ENCODE data around the gene APOM.
A peak's percentile ranks its signal among the peaks of the same experiment; 100 is the strongest.

APOM gene

GRCh38 chr6:31631209-31631608 lies 24.5 kb upstream of the APOM start:
- no peak for DNase-seq (ENCODE audit: low spot score)

GRCh38 chr6:31631681-31632278 lies 23.9 kb upstream of the APOM start:
- DNase-seq (ENCODE audit: low spot score) = no peak

DNA sequence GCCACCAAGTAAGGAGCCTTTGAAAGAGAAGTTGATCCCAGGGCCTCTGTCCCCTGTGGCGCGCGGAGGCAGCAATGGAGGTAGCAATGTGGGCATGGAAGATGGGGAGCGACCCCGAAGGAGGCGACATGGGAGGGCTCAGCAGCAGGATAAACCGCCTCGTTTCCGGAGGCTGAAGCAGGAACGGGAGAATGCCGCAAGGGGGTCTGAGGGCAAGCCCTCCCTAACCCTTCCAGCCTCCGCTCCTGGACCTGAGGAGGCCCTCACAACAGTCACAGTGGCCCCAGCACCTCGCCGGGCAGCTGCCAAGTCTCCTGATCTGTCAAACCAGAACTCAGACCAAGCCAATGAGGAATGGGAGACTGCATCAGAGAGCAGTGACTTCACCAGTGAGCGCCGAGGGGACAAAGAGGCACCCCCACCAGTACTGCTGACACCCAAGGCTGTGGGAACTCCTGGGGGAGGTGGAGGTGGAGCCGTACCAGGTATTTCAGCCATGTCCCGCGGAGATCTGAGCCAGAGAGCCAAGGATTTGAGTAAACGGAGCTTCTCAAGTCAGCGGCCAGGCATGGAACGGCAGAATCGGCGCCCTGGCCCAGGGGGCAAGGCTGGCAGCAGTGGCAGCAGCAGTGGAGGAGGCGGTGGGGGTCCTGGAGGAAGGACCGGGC lies 23.3 kb upstream of the APOM start:
- no peak for DNase-seq (ENCODE audit: low spot score)

GRCh38 chr6:31633447-31633846 lies 22.2 kb upstream of the APOM start:
- DNase-seq (ENCODE audit: low spot score) = no peak

- DNase-seq (ENCODE audit: low spot score) = no peak
These were observed 21.6 kb upstream of the APOM start for GRCh38 chr6:31634131-31634530.

GRCh38 chr6:31634969-31635575 lies 20.6 kb upstream of the APOM start:
- no peak for DNase-seq (ENCODE audit: low spot score)

GRCh38 chr6:31636698-31637596 lies 18.7 kb upstream of the APOM start:
- DNase-seq (ENCODE audit: low spot score) = no peak

DNA sequence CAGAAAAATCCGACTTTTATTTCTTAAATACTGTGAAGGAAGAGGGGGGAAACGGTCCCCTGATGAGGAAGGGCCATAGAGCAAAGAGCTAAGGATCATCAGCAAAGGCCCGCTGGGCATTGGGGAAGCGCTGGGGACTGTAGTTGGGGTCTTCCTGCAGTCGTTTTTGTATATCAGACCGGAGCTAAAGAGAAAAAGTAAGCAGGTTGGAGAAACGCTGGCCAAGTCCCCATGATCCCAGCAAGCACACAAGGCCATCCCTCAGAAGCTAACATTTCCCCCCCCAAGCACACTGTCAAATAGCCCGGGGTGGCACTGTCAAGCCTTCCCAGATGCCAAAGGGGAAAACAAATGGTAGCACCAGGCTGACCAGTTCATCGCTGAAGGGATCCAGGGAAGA lies 16.7 kb upstream of the APOM start:
- no peak for DNase-seq (ENCODE audit: low spot score)

DNA sequence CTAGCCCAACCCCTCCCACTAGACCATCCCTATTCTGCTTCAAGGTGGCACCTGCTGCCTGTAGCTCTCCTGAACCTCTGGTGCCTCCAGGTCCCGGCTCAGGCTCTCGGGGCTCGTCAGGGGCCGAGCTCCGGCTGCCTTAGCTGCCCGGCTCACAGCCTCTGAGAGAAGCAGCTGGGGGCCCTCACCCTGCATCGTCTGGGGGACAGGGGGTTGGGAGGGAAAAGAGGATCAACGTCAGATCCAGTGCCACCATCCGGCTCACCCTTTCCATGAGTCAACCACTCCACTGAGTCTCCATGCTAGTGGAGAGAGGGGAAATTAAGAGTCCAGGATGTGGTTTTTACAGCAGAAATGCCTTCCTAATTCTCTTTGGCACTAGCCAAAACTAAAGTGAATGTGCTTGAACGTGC lies 16.2 kb upstream of the APOM start:
- no peak for DNase-seq (ENCODE audit: low spot score)

DNA sequence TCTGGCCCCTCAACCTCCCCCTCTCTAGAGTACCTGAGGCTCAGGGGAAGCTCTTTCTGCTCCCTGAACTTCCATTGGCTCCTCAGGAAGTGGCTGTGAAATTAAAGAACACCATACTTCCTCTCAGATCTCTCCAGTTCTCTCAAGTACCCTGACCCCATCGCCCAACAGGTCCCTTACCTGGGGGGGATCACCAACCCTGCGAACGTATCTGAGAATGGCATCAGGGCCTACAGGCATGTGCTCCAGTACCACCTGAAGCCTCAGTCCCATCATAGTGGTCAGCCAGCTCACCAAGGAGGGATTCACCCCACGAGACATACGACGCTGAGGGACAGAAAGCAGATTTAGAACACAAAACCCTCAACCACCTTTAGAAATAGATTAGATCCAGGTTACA lies 15.1 kb upstream of the APOM start:
- no peak for DNase-seq (ENCODE audit: low spot score)

GRCh38 chr6:31641370-31641769 lies 14.3 kb upstream of the APOM start:
- no peak for DNase-seq (ENCODE audit: low spot score)

DNA sequence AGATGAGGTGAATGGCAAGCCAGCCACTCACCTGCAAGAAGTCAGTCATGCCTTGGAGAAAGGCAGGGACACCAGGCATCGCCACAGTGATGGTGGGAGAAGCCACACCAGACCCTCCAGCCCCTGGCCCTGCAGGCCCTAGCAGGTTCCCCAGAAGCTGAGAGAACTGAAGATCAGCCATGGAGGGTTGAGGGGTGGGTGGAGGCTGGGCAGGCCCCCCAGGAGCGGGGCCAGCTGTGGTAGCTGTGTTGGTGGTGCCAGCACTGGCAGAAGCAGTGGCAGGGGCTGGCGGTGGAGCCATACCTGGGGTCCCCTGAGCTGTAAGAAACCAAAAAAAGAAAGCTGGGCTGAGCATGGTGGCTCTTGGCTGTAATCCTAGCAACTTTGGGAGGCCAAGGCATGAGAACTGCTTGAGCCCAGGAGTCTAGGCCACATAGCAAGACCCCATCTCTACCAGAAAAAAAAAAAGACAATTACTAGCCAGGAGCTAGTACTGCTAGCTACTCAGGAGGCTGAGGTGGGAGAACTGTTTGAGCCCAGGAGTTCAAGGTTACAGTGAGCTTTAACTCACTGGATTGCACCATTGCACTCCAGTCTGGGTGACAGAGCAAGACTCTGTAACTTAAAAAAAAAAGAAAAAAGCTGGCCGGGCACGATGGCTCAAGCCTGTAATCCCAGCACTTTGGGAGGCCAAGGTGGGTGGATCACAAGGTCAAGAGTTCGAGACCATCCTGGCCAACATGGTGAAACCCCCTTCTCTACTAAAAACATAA lies 12.7 kb upstream of the APOM start:
- DNase-seq (ENCODE audit: low spot score) = no peak

- no peak for DNase-seq (ENCODE audit: low spot score)
These were observed 11.8 kb upstream of the APOM start for GRCh38 chr6:31643818-31644454.

GRCh38 chr6:31645325-31645724 lies 10.4 kb upstream of the APOM start:
- no peak for DNase-seq (ENCODE audit: low spot score)

- no peak for DNase-seq (ENCODE audit: low spot score)
These were observed 4.0 kb upstream of the APOM start for GRCh38 chr6:31651602-31652191.

DNA sequence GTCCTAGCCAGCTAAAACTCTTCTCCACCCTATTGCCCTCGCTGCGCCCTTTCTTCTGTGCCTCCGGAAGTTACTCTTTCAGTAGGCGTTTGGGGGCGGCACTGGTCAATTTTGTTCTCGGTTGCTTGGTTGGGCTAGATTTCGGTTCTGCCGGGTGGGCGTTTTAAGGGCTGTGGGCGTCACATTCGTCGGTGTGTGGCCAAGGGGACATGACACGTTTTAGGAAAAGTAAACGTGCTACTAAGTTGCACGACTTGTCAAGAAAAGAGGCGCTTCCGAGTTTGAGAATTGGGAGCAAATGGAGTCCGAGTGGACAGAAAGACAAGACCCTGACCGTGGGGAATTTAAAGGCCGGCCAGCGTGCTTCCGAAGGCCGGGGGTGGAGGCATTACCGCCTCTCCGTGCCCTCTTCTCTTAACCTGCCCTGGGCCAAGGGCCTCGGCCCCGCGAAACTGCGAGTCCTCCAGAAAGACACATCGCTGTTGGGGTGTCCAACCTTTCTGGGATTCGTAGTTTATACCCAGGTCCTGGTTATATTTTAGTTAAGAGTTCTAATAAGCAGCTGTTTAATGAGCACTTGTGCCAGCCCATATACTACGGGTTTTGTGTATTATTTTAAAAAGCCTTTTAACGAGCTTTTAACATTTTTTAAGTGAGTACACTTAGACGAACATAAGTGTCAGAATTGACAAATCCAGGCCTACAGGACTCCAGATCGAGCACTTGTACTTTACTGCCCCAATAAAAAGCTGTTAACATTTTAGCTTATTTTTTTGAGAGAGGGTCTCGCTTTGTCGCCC lies 2.6 kb upstream of the APOM start:
- no peak for DNase-seq (ENCODE audit: low spot score)

DNA sequence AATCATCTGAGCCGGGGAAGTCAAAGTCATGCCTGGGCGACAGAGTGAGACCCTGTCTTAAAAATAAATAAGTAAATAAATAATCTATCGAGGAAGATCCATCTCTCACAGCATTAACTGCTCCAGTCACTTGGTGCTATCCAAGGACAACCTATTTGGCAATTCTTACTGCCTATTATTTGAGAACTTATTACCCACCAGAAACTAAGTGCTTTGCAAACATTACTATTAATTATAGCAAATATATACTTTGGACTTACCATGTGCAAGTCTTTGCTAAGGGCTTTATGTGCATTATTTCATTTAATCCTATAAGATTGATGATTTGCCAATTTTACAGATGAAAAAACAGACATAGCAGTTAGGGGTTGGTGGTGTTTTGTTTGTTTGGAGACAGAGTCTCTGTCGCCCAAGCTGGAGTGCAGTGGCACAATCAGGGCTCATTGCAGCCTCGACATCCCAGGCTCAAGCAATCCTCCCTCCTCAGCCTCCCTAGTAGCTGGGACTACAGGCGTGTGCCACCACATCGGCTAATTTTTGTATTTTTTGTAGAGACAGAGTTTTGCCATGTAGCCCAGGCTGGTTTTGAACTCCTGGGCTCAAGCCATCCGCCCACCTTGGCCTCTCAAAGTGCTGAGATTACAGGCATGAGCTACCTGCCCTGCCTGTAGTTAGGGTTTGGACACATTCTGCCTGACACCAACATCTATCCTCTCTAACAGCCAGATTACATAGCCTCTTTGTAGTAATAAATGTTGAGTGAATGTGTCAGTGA lies 933 bp upstream of the APOM start:
- DNase-seq (ENCODE audit: low spot score) = no peak

DNA sequence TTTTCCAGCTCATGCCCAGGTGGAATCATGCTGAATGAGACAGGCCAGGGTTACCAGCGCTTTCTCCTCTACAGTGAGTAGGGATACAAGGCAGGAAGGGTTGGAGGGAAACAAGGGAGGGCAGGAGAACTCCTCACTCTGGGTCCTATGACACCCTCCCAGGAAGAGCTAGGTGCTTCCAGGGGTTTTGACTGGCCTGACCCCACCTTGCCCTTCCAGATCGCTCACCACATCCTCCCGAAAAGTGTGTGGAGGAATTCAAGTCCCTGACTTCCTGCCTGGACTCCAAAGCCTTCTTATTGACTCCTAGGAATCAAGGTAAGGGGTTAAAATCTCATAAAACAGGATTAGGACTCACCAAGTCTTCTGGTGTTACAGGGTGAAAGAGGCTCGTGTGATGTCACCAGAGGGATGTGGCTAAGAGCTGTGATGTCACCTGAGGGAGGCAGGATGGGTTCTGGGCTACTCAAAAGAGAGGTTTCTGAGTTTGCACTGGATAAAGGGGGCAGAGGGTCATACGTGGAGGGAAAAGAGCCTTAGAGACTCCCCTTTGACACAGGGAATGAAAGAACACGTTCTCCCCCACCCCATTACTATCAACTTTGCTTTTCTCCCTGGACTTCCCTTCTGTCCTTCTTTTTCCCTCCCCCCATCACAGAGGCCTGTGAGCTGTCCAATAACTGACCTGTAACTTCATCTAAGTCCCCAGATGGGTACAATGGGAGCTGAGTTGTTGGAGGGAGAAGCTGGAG lies 1.9 kb downstream of the APOM start:
- peak; percentile 22 for DNase-seq (ENCODE audit: low spot score)

All from CD4-positive, alpha-beta T cell treated with Interleukin-2 at 100 ng/mL for 4 hours (primary cell).